Uterus (tissue), 2 donors: ENCODE results near the gene OSBPL2.

ENCODE experiments used
- POLR2A ChIP-seq, 2 donors: fragments of 450-650 bp; IDR thresholded peaks; one replicate each; pipeline ENCODE4 v1.6.1; 2016; ENCODE audit warnings: antibody characterized with exemption in 2 of 2, mild to moderate bottlenecking in 1 of 2, moderate library complexity in 1 of 2
- TF ChIP-seq, protein P1 (sequence below), 4 experiments: fragments of 200-600 bp in 2 of 4; fragments of 450-650 bp in 2 of 4; sonication (generic) in 2 of 4; IDR thresholded peaks; one replicate each; pipeline ENCODE4 v1.5.1; 2016 to 2019; ENCODE audit warnings: antibody characterized with exemption in 4 of 4, mild to moderate bottlenecking in 2 of 4, moderate library complexity in 1 of 4

DNA sequence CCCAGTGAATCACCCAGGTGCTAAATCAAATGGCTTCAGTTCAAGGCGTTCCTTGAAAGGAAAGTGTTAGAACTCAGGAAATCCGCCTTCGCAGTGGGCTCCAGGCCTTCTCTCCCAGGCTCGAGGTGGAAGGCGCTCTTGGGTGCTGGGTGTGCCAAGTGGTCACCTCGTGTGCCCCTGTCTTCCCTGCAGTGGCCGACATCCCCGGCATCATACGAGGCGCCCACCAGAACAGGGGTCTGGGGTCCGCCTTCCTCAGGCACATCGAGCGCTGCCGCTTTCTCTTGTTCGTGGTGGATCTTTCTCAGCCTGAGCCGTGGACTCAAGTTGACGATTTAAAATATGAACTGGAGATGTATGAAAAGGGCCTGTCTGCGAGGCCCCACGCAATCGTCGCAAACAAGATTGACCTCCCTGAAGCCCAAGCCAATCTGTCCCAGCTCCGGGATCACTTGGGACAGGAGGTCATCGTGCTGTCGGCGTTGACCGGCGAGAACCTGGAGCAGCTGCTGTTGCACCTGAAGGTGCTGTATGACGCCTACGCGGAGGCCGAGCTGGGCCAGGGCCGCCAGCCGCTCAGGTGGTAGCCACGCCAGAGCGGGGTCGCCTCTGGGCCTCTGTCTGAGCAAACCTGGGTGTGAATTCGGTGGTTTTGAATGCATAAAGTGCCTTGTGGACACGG lies 37.7 kb upstream of the OSBPL2 start:
- no peak for TF ChIP-seq POLR2A (IDR thresholded peaks at IDR 0.05)
- TF ChIP-seq, protein P1, sequence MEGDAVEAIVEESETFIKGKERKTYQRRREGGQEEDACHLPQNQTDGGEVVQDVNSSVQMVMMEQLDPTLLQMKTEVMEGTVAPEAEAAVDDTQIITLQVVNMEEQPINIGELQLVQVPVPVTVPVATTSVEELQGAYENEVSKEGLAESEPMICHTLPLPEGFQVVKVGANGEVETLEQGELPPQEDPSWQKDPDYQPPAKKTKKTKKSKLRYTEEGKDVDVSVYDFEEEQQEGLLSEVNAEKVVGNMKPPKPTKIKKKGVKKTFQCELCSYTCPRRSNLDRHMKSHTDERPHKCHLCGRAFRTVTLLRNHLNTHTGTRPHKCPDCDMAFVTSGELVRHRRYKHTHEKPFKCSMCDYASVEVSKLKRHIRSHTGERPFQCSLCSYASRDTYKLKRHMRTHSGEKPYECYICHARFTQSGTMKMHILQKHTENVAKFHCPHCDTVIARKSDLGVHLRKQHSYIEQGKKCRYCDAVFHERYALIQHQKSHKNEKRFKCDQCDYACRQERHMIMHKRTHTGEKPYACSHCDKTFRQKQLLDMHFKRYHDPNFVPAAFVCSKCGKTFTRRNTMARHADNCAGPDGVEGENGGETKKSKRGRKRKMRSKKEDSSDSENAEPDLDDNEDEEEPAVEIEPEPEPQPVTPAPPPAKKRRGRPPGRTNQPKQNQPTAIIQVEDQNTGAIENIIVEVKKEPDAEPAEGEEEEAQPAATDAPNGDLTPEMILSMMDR (IDR thresholded peaks at IDR 0.05), result no peak
